Activated naive CD4-positive, alpha-beta T cell treated with anti-CD3 and anti-CD28 coated beads for 36 hours (primary cell): ENCODE data around the gene MARCKS. TPM values are rescaled to one million over a fixed set of nuclear protein-coding genes. Genes with fewer than 3 reads are reported as not detected.
A peak's percentile ranks its signal among the peaks of the same experiment; 100 is the strongest.

ENCODE experiments used
- CTCF ChIA-PET: fragments of 350-600 bp; sonication (Branson Sonifier 250); formaldehyde crosslinking; loops from one replicate; lab custom pipeline; 2021; ENCODE audit warnings: antibody characterized with exemption; lab: Charles Lee
- DNase-seq: peaks from one replicate; pipeline ENCODE4 v3.0.0-alpha.2; 2020
- H3K27ac Mint-ChIP-seq: one replicate; pipeline ENCODE4 v1.8.0; 2021; ENCODE audit warnings: mild to moderate bottlenecking, mixed read lengths
- H3K27me3 Mint-ChIP-seq: one replicate; pipeline ENCODE4 v1.8.0; 2021; ENCODE audit warnings: low read depth, mixed read lengths
- H3K36me3 Mint-ChIP-seq: one replicate; pipeline ENCODE4 v1.8.0; 2021; ENCODE audit warnings: low read depth, mixed read lengths
- H3K4me1 Mint-ChIP-seq: one replicate; pipeline ENCODE4 v1.8.0; 2021; ENCODE audit warnings: low read depth, mixed read lengths
- H3K4me3 Mint-ChIP-seq: one replicate; pipeline ENCODE4 v1.8.0; 2021; ENCODE audit warnings: mild to moderate bottlenecking, moderate library complexity, mixed read lengths
- H3K9me3 Mint-ChIP-seq: one replicate; pipeline ENCODE4 v1.8.0; 2021; ENCODE audit warnings: mixed read lengths
- intact Hi-C: fragments of 100-400 bp; cut with micrococcal nuclease; formaldehyde crosslinking; loops from one replicate; pipeline ENCODE4 v1.15.1; 2023
- total RNA-seq, 2 experiments: library from RNA; stranded (reverse); gene quantifications; one replicate each; pipeline ENCODE4 v1.2.3, GENCODE V29; 2021

Gene MARCKS
- total RNA-seq, result under 1 TPM; 0.14 to 0.17 TPM

GRCh38 chr6:113856625-113857555, at the start of gene MARCKS:
Gene MARCKS, plus strand, starts transcription at chr6:113857345. Its CDS starts 401 bp downstream, at chr6:113857746.
- Mint-ChIP-seq H3K36me3 (peaks cover 2% of the 10 kb centered on the region), H3K4me3 (no peak within 1 kb of the TSS), H3K9me3 (no peaks in the 10 kb centered on the region), H3K27ac (no peak within 1 kb of the TSS), H3K27me3 (peaks cover 44% of the 10 kb centered on the region), H3K4me1 (peaks cover 24% of the 10 kb centered on the region)
- CTCF ChIA-PET, result no interaction called here
- peak; percentile 39 for DNase-seq
- intact Hi-C loops, result loop anchor here (1.0 to 10.0 kb wide), 4 partner anchors 114 to 1542 kb away; partner anchors contain the start of gene HDAC2

- Mint-ChIP-seq H3K36me3 (no peaks in the 10 kb centered on the region), H3K27ac (no peak overlapping the region), H3K27me3 (peaks cover under 1% of the 10 kb centered on the region), H3K4me1 (peaks cover 7% of the 10 kb centered on the region), H3K4me3 (no peak overlapping the region), H3K9me3 (no peaks in the 10 kb centered on the region)
- DNase-seq, result no peak
- intact Hi-C loops, result no loop called here
- CTCF ChIA-PET, result interaction anchor here (1.1 kb wide), 1 partner anchor 49 kb away, joined by 3 read pairs; no protein-coding TSS in a partner anchor
Measured at GRCh38 chr6:113809826-113810225, 47.3 kb upstream of the MARCKS start.

- intact Hi-C loops, result no loop called here
- no peaks in the 10 kb centered on the region for H3K9me3 Mint-ChIP-seq
- no peak for DNase-seq
- H3K4me3 Mint-ChIP-seq, result no peak overlapping the region
- H3K36me3 Mint-ChIP-seq, result no peaks in the 10 kb centered on the region
- no peak overlapping the region for H3K27ac Mint-ChIP-seq
- peaks cover 7% of the 10 kb centered on the region for H3K27me3 Mint-ChIP-seq
- H3K4me1 Mint-ChIP-seq, result peaks cover 4% of the 10 kb centered on the region
- CTCF ChIA-PET, result no interaction called here
Measured at GRCh38 chr6:113813142-113813541, 44.0 kb upstream of the MARCKS start.

- no peak for DNase-seq
- H3K4me3 Mint-ChIP-seq, result no peak overlapping the region
- peaks cover 24% of the 10 kb centered on the region for H3K27me3 Mint-ChIP-seq
- intact Hi-C loops, result no loop called here
- H3K36me3 Mint-ChIP-seq, result no peaks in the 10 kb centered on the region
- H3K4me1 Mint-ChIP-seq, result no peaks in the 10 kb centered on the region
- H3K27ac Mint-ChIP-seq, result no peak overlapping the region
- CTCF ChIA-PET, result no interaction called here
- H3K9me3 Mint-ChIP-seq, result no peaks in the 10 kb centered on the region
Measured at GRCh38 chr6:113818578-113818977, 38.6 kb upstream of the MARCKS start.

- peaks cover 24% of the 10 kb centered on the region for H3K27me3 Mint-ChIP-seq
- H3K4me1 Mint-ChIP-seq, result no peaks in the 10 kb centered on the region
- intact Hi-C loops, result no loop called here
- no peak overlapping the region for H3K4me3 Mint-ChIP-seq
- CTCF ChIA-PET, result no interaction called here
- H3K36me3 Mint-ChIP-seq, result no peaks in the 10 kb centered on the region
- DNase-seq, result no peak
- no peaks in the 10 kb centered on the region for H3K9me3 Mint-ChIP-seq
- no peak overlapping the region for H3K27ac Mint-ChIP-seq
Measured at GRCh38 chr6:113819169-113819830, 37.8 kb upstream of the MARCKS start.

- CTCF ChIA-PET, result interaction anchor here (1.0 kb wide), 1 partner anchor 88 kb away, joined by 4 read pairs; no protein-coding TSS in a partner anchor
- peaks cover 21% of the 10 kb centered on the region for H3K27me3 Mint-ChIP-seq
- no peak for DNase-seq
- intact Hi-C loops, result no loop called here
- H3K4me3 Mint-ChIP-seq, result no peak overlapping the region
- no peaks in the 10 kb centered on the region for H3K4me1 Mint-ChIP-seq
- H3K36me3 Mint-ChIP-seq, result no peaks in the 10 kb centered on the region
- H3K27ac Mint-ChIP-seq, result no peak overlapping the region
- no peaks in the 10 kb centered on the region for H3K9me3 Mint-ChIP-seq
Measured at GRCh38 chr6:113820761-113821160, 36.4 kb upstream of the MARCKS start.

- Mint-ChIP-seq H3K4me1 (no peaks in the 10 kb centered on the region), H3K9me3 (no peaks in the 10 kb centered on the region), H3K27ac (no peak overlapping the region), H3K36me3 (no peaks in the 10 kb centered on the region), H3K27me3 (peaks cover 19% of the 10 kb centered on the region), H3K4me3 (no peak overlapping the region)
- DNase-seq, result no peak
- intact Hi-C loops, result no loop called here
- CTCF ChIA-PET, result interaction anchor here (0.6 to 1.0 kb wide), 2 partner anchors 88 to 116 kb away, joined by 3 to 4 read pairs; no protein-coding TSS in a partner anchor
Measured at GRCh38 chr6:113821445-113821844, 35.7 kb upstream of the MARCKS start.

GRCh38 chr6:113823916-113824315, 33.2 kb upstream of the MARCKS start:
- CTCF ChIA-PET, result no interaction called here
- Mint-ChIP-seq H3K4me1 (no peaks in the 10 kb centered on the region), H3K27ac (no peak overlapping the region), H3K27me3 (peaks cover 28% of the 10 kb centered on the region), H3K36me3 (no peaks in the 10 kb centered on the region), H3K4me3 (no peak overlapping the region), H3K9me3 (no peaks in the 10 kb centered on the region)
- intact Hi-C loops, result no loop called here
- DNase-seq, result no peak

GRCh38 chr6:113824411-113824810, 32.7 kb upstream of the MARCKS start:
- no peak for DNase-seq
- CTCF ChIA-PET, result no interaction called here
- intact Hi-C loops, result no loop called here
- no peak overlapping the region for H3K27ac Mint-ChIP-seq
- no peaks in the 10 kb centered on the region for H3K4me1 Mint-ChIP-seq
- no peak overlapping the region for H3K4me3 Mint-ChIP-seq
- no peaks in the 10 kb centered on the region for H3K36me3 Mint-ChIP-seq
- peaks cover 29% of the 10 kb centered on the region for H3K27me3 Mint-ChIP-seq
- H3K9me3 Mint-ChIP-seq, result no peaks in the 10 kb centered on the region

GRCh38 chr6:113824866-113825265, 32.3 kb upstream of the MARCKS start:
- H3K4me3 Mint-ChIP-seq, result no peak overlapping the region
- H3K36me3 Mint-ChIP-seq, result no peaks in the 10 kb centered on the region
- H3K9me3 Mint-ChIP-seq, result no peaks in the 10 kb centered on the region
- H3K4me1 Mint-ChIP-seq, result no peaks in the 10 kb centered on the region
- no peak for DNase-seq
- intact Hi-C loops, result no loop called here
- CTCF ChIA-PET, result no interaction called here
- peaks cover 29% of the 10 kb centered on the region for H3K27me3 Mint-ChIP-seq
- H3K27ac Mint-ChIP-seq, result no peak overlapping the region

GRCh38 chr6:113825781-113826180, 31.4 kb upstream of the MARCKS start:
- intact Hi-C loops, result no loop called here
- DNase-seq, result no peak
- no peak overlapping the region for H3K4me3 Mint-ChIP-seq
- no peak overlapping the region for H3K27ac Mint-ChIP-seq
- CTCF ChIA-PET, result no interaction called here
- peaks cover 26% of the 10 kb centered on the region for H3K27me3 Mint-ChIP-seq
- H3K4me1 Mint-ChIP-seq, result no peaks in the 10 kb centered on the region
- H3K36me3 Mint-ChIP-seq, result no peaks in the 10 kb centered on the region
- H3K9me3 Mint-ChIP-seq, result no peaks in the 10 kb centered on the region

GRCh38 chr6:113828984-113829695, 28.0 kb upstream of the MARCKS start:
- Mint-ChIP-seq H3K27ac (no peak overlapping the region), H3K4me1 (no peaks in the 10 kb centered on the region), H3K27me3 (peaks cover 17% of the 10 kb centered on the region), H3K9me3 (no peaks in the 10 kb centered on the region), H3K4me3 (no peak overlapping the region), H3K36me3 (no peaks in the 10 kb centered on the region)
- CTCF ChIA-PET, result interaction anchor here (2.3 kb wide), 1 partner anchor 30 kb away, joined by 5 read pairs; no protein-coding TSS in a partner anchor
- intact Hi-C loops, result no loop called here
- DNase-seq, result no peak
